ENCODE measurements around the gene INS. TPM values are rescaled to one million over a fixed set of nuclear protein-coding genes. Genes with fewer than 3 reads are reported as not detected.

Gene INS
- total and polyA plus RNA-seq, 2 of the 13 experiments (the other 11 are each of a cell fraction or from before 2014, with no cell fraction given) = not detected

DNA sequence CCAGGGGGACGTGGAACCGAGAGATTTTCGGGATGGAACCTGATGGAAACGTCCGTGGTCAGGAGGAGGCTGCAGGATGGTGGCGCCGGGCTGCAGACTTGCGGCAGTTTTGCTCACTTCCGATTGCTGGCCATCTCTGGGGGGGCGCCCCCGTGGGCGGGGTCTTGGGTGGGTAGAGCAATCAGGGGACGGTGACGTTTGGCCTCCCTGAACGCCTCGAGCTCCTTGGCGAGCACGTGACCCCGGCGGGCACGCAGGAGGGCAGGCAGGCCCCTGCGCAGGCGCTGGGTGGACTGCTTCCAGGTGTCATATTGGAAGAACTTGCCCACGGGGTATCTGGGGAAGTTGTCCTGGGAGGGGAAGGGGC, 28.2 kb downstream of the INS start (continued):
- TF ChIP-seq, protein P1, sequence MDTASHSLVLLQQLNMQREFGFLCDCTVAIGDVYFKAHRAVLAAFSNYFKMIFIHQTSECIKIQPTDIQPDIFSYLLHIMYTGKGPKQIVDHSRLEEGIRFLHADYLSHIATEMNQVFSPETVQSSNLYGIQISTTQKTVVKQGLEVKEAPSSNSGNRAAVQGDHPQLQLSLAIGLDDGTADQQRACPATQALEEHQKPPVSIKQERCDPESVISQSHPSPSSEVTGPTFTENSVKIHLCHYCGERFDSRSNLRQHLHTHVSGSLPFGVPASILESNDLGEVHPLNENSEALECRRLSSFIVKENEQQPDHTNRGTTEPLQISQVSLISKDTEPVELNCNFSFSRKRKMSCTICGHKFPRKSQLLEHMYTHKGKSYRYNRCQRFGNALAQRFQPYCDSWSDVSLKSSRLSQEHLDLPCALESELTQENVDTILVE (CRISPR knock-in tag; IDR thresholded peaks at IDR 0.05) = no peak
- TF ChIP-seq ZNF709 (CRISPR knock-in tag; IDR thresholded peaks at IDR 0.05) (0 out of 2 replicates have a peak, but pooled peaks have one; percentile 50), NKX3-1 (CRISPR knock-in tag; IDR thresholded peaks at IDR 0.05) (no peak), MAFG (CRISPR knock-in tag; IDR thresholded peaks at IDR 0.05) (no peak), NFYB (CRISPR knock-in tag; IDR thresholded peaks at IDR 0.05) (no peak), ZNF350 (CRISPR knock-in tag; IDR thresholded peaks at IDR 0.05; ENCODE audit: borderline replicate concordance, low read depth) (no peak), PPARG (CRISPR knock-in tag; conservative IDR thresholded peaks at IDR 0.05) (no peak), HDAC1 (CRISPR knock-in tag; IDR thresholded peaks at IDR 0.05) (no peak), TBX3 (IDR thresholded peaks at IDR 0.05; ENCODE audit: borderline replicate concordance) (no peak), U2AF1 (optimal IDR thresholded peaks at IDR 0.05; ENCODE audit: low read depth, low read length) (no peak), ZNF136 (CRISPR knock-in tag; IDR thresholded peaks at IDR 0.05; ENCODE audit: low read depth) (no peak), WIZ (CRISPR knock-in tag; IDR thresholded peaks at IDR 0.05) (0 out of 2 replicates have a peak, but pooled peaks have one; percentile 7), ZFP90 (CRISPR knock-in tag; IDR thresholded peaks at IDR 0.05; ENCODE audit: borderline replicate concordance) (0 out of 2 replicates have a peak, but pooled peaks have one; percentile 68), ZNF761 (CRISPR knock-in tag; conservative IDR thresholded peaks at IDR 0.05) (no peak), KLF15 (CRISPR knock-in tag; IDR thresholded peaks at IDR 0.05; ENCODE audit: borderline replicate concordance) (no peak), HHEX (CRISPR knock-in tag; IDR thresholded peaks at IDR 0.05) (no peak), TBL1XR1 (IDR thresholded peaks at IDR 0.05; ENCODE audit: borderline replicate concordance, low read length, partially characterized antibody) (no peak), NFKBIZ (CRISPR knock-in tag; IDR thresholded peaks at IDR 0.05) (no peak), MYC (CRISPR knock-in tag; IDR thresholded peaks at IDR 0.05; ENCODE audit: borderline replicate concordance) (0 out of 2 replicates have a peak, but pooled peaks have one; percentile 7), ZNF510 (CRISPR knock-in tag; IDR thresholded peaks at IDR 0.05; ENCODE audit: low read depth) (no peak)
- TF ChIP-seq, protein P2, sequence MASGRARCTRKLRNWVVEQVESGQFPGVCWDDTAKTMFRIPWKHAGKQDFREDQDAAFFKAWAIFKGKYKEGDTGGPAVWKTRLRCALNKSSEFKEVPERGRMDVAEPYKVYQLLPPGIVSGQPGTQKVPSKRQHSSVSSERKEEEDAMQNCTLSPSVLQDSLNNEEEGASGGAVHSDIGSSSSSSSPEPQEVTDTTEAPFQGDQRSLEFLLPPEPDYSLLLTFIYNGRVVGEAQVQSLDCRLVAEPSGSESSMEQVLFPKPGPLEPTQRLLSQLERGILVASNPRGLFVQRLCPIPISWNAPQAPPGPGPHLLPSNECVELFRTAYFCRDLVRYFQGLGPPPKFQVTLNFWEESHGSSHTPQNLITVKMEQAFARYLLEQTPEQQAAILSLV (CRISPR knock-in tag; IDR thresholded peaks at IDR 0.05; ENCODE audit: borderline replicate concordance) = no peak
- TF ChIP-seq, protein P3, sequence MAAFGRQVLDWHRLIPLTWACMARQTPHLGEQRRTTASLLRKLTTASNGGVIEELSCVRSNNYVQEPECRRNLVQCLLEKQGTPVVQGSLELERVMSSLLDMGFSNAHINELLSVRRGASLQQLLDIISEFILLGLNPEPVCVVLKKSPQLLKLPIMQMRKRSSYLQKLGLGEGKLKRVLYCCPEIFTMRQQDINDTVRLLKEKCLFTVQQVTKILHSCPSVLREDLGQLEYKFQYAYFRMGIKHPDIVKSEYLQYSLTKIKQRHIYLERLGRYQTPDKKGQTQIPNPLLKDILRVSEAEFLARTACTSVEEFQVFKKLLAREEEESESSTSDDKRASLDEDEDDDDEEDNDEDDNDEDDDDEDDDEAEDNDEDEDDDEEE (CRISPR knock-in tag; IDR thresholded peaks at IDR 0.05) = 0 out of 2 replicates have a peak, but pooled peaks have one; percentile 60
- TF ChIP-seq, protein P4, sequence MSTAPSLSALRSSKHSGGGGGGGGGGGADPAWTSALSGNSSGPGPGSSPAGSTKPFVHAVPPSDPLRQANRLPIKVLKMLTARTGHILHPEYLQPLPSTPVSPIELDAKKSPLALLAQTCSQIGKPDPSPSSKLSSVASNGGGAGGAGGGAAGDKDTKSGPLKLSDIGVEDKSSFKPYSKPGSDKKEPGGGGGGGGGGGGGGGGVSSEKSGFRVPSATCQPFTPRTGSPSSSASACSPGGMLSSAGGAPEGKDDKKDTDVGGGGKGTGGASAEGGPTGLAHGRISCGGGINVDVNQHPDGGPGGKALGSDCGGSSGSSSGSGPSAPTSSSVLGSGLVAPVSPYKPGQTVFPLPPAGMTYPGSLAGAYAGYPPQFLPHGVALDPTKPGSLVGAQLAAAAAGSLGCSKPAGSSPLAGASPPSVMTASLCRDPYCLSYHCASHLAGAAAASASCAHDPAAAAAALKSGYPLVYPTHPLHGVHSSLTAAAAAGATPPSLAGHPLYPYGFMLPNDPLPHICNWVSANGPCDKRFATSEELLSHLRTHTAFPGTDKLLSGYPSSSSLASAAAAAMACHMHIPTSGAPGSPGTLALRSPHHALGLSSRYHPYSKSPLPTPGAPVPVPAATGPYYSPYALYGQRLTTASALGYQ (CRISPR knock-in tag; IDR thresholded peaks at IDR 0.05) = peak; percentile 41; the same call in 1 of the 2 replicates
- TF ChIP-seq, protein P5, sequence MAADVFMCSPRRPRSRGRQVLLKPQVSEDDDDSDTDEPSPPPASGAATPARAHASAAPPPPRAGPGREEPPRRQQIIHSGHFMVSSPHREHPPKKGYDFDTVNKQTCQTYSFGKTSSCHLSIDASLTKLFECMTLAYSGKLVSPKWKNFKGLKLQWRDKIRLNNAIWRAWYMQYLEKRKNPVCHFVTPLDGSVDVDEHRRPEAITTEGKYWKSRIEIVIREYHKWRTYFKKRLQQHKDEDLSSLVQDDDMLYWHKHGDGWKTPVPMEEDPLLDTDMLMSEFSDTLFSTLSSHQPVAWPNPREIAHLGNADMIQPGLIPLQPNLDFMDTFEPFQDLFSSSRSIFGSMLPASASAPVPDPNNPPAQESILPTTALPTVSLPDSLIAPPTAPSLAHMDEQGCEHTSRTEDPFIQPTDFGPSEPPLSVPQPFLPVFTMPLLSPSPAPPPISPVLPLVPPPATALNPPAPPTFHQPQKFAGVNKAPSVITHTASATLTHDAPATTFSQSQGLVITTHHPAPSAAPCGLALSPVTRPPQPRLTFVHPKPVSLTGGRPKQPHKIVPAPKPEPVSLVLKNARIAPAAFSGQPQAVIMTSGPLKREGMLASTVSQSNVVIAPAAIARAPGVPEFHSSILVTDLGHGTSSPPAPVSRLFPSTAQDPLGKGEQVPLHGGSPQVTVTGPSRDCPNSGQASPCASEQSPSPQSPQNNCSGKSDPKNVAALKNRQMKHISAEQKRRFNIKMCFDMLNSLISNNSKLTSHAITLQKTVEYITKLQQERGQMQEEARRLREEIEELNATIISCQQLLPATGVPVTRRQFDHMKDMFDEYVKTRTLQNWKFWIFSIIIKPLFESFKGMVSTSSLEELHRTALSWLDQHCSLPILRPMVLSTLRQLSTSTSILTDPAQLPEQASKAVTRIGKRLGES (CRISPR knock-in tag; IDR thresholded peaks at IDR 0.05; ENCODE audit: borderline replicate concordance) = no peak

Measured in HepG2 (cell line).